Caco-2 (cell line): ENCODE measurements around the gene TMC2. TPM values are rescaled to one million over a fixed set of nuclear protein-coding genes. Genes with fewer than 3 reads are reported as not detected.
A peak's percentile ranks its signal among the peaks of the same experiment; 100 is the strongest.

Experiments
- BruUV-seq: library from RNA; stranded (reverse); fragments of 400-500 nt; replicated peaks from 2 replicates; lab custom pipeline; 2021; lab: Mats Ljungman, UMichigan
- CTCF ChIA-PET: fragments of 300-600 bp; sonication (Branson Sonifier 250); formaldehyde crosslinking; loops from one replicate; lab custom pipeline; 2022; ENCODE audit warnings: antibody characterized with exemption; lab: Charles Lee
- POLR2A ChIA-PET: fragments of 300-600 bp; sonication (Branson Sonifier 250); formaldehyde crosslinking; loops from one replicate; lab custom pipeline; 2022; ENCODE audit warnings: antibody characterized with exemption; lab: Charles Lee
- DNase-seq, 2 experiments: peaks; one replicate each; pipeline versions ENCODE4 v3.0.0 to v3.0.0-alpha.2; 2020 to 2022
- H3K27me3 ChIP-seq: replicated peaks from 2 replicates; pipeline ENCODE4 v1.6.0; 2011; ENCODE audit warnings: low read length; ENCODE audit not compliant: control insufficient read depth, insufficient read depth
- H3K36me3 ChIP-seq: 2 replicates; pipeline ENCODE4 v1.5.1; 2011; ENCODE audit warnings: low read length; ENCODE audit not compliant: control insufficient read depth, insufficient read depth
- H3K4me1 ChIP-seq: fragments of 250-450 bp; sonication (Bioruptor Pico); 2 replicates; pipeline ENCODE4 v1.5.1; 2020; ENCODE audit warnings: mild to moderate bottlenecking
- H3K4me3 ChIP-seq: 2 replicates; pipeline ENCODE4 v1.5.1; 2011; ENCODE audit warnings: low read depth, mild to moderate bottlenecking, control low read depth, low read length
- H3K9me3 ChIP-seq: fragments of 250-450 bp; sonication (Bioruptor Pico); 2 replicates; pipeline ENCODE4 v1.5.1; 2020; ENCODE audit warnings: mild to moderate bottlenecking, moderate library complexity
- H3K27ac Mint-ChIP-seq: one replicate; pipeline ENCODE4 v1.8.0; 2022; ENCODE audit warnings: mixed read lengths; ENCODE audit not compliant: unreplicated experiment
- H3K27me3 Mint-ChIP-seq: one replicate; pipeline ENCODE4 v1.8.0; 2022; ENCODE audit warnings: mixed read lengths; ENCODE audit not compliant: insufficient read depth, unreplicated experiment
- H3K36me3 Mint-ChIP-seq: one replicate; pipeline ENCODE4 v1.8.0; 2022; ENCODE audit warnings: mild to moderate bottlenecking, mixed read lengths; ENCODE audit not compliant: insufficient read depth, unreplicated experiment
- H3K4me1 Mint-ChIP-seq: one replicate; pipeline ENCODE4 v1.8.0; 2022; ENCODE audit warnings: low read depth, mixed read lengths; ENCODE audit not compliant: unreplicated experiment
- H3K4me3 Mint-ChIP-seq: one replicate; pipeline ENCODE4 v1.8.0; 2022; ENCODE audit warnings: mild to moderate bottlenecking, moderate library complexity, mixed read lengths; ENCODE audit not compliant: unreplicated experiment
- H3K9me3 Mint-ChIP-seq: one replicate; pipeline ENCODE4 v1.8.0; 2022; ENCODE audit warnings: mixed read lengths; ENCODE audit not compliant: unreplicated experiment
- intact Hi-C: fragments of 100-400 bp; cut with micrococcal nuclease; formaldehyde crosslinking; loops from one replicate; pipeline ENCODE4 v1.10.0; 2022; ENCODE audit not compliant: unreplicated experiment
- total RNA-seq: library from RNA; stranded (reverse); gene quantifications from 2 replicates; pipeline ENCODE4 v1.2.3, GENCODE V29; 2022
- TF ChIP-seq, protein P1 (sequence below), 2 experiments: fragments of 200-600 bp in 1 of 2; IDR thresholded peaks; 1 replicate in 1 of 2; 2 replicates in 1 of 2; pipeline versions ENCODE4 v1.5.1 to v1.8.0; 2011 to 2022; ENCODE audit warnings: antibody characterized with exemption in 1 of 2, control low read depth in 1 of 2, inconsistent platforms in 1 of 2, low read depth in 1 of 2, low read length in 1 of 2, mild to moderate bottlenecking in 1 of 2, moderate library complexity in 1 of 2; ENCODE audit not compliant: insufficient read depth in 1 of 2, severe bottlenecking in 1 of 2, unreplicated experiment in 1 of 2

The TMC2 gene
- total RNA-seq, 1 experiment from 2014 or later: not detected

DNA sequence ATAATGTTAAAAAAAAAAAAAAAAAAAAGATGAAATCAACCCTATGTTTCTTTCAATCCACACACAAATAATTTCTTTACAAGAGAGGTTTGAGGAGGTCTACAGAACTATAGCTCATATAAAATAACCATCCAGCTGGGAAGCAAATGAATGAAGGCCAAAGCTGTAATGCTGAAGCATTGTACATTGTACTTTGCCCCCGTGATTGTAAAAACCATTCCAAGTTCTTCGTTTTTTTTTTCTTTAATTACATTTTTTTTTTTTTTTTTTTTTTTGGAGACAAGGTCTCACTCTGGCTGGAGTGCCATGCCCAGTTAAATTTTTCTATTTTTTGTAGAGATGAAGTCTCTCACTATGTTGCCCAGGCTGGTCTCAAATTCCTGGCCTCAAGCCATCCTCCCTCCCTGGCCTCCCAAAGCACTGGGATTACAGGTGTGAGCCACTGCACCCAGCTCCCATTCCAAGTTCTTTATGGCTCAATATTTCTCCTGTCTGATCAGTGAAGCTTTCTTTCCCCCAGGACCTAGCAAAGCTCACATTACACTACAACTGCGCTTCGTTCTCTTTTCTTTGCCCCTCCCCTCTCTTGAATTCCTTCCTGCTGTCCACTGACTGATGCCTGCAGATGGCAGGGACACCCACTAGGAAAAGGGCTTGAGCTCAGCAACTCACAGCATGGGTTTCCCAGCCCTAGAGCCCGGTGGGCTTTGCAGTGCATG lies 63.1 kb downstream of the TMC2 start:
- no peaks in the 10 kb centered on the region for H3K27me3 ChIP-seq
- ChIA-PET CTCF (interaction anchor here (0.5 to 0.7 kb wide), 4 partner anchors 14 to 375 kb away, joined by 3 to 4 read pairs (median 3); no protein-coding TSS in a partner anchor), POLR2A (interaction anchor here (0.7 kb wide), 2 partner anchors 91 to 113 kb away, joined by 4 to 15 read pairs; partner anchors contain the start of gene ZNF343)
- Mint-ChIP-seq H3K4me3 (no peak overlapping the region), H3K36me3 (no peaks in the 10 kb centered on the region), H3K27me3 (no peaks in the 10 kb centered on the region), H3K9me3 (no peaks in the 10 kb centered on the region), H3K4me1 (peaks cover 7% of the 10 kb centered on the region), H3K27ac (no peak overlapping the region)
- TF ChIP-seq, protein P1, sequence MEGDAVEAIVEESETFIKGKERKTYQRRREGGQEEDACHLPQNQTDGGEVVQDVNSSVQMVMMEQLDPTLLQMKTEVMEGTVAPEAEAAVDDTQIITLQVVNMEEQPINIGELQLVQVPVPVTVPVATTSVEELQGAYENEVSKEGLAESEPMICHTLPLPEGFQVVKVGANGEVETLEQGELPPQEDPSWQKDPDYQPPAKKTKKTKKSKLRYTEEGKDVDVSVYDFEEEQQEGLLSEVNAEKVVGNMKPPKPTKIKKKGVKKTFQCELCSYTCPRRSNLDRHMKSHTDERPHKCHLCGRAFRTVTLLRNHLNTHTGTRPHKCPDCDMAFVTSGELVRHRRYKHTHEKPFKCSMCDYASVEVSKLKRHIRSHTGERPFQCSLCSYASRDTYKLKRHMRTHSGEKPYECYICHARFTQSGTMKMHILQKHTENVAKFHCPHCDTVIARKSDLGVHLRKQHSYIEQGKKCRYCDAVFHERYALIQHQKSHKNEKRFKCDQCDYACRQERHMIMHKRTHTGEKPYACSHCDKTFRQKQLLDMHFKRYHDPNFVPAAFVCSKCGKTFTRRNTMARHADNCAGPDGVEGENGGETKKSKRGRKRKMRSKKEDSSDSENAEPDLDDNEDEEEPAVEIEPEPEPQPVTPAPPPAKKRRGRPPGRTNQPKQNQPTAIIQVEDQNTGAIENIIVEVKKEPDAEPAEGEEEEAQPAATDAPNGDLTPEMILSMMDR (IDR thresholded peaks at IDR 0.05; ENCODE audit: insufficient read depth in 1 of 2, low read depth in 1 of 2, low read length in 1 of 2, severe bottlenecking in 1 of 2, unreplicated experiment in 1 of 2): no peak
- intact Hi-C loops: no loop called here
- no peaks in the 10 kb centered on the region for H3K4me1 ChIP-seq
- DNase-seq: no peak
- H3K9me3 ChIP-seq: no peaks in the 10 kb centered on the region
- no peaks in the 10 kb centered on the region for H3K36me3 ChIP-seq
- BruUV-seq: no TSS peak
- H3K4me3 ChIP-seq: no peak overlapping the region

- TF ChIP-seq, protein P1 (IDR thresholded peaks at IDR 0.05; ENCODE audit: insufficient read depth in 1 of 2, low read depth in 1 of 2, low read length in 1 of 2, severe bottlenecking in 1 of 2, unreplicated experiment in 1 of 2): no peak
- Mint-ChIP-seq H3K27ac (no peak overlapping the region), H3K27me3 (no peaks in the 10 kb centered on the region), H3K4me3 (peak overlapping the region; percentile 63), H3K9me3 (peaks cover 7% of the 10 kb centered on the region), H3K4me1 (peaks cover 7% of the 10 kb centered on the region), H3K36me3 (no peaks in the 10 kb centered on the region)
- no peaks in the 10 kb centered on the region for H3K4me1 ChIP-seq
- intact Hi-C loops: no loop called here
- no TSS peak for BruUV-seq
- no peak for DNase-seq
- H3K4me3 ChIP-seq: no peak overlapping the region
- H3K36me3 ChIP-seq: no peaks in the 10 kb centered on the region
- POLR2A ChIA-PET: no interaction called here
- peaks cover 14% of the 10 kb centered on the region; the same call in 1 of the 2 replicates for H3K9me3 ChIP-seq
- no peaks in the 10 kb centered on the region for H3K27me3 ChIP-seq
- CTCF ChIA-PET: no interaction called here
These were observed 65.8 kb downstream of the TMC2 start for GRCh38 chr20:2602046-2602735.

GRCh38 chr20:2602746-2603145 lies 66.4 kb downstream of the TMC2 start:
- POLR2A ChIA-PET: no interaction called here
- Mint-ChIP-seq H3K4me3 (peak overlapping the region; percentile 63), H3K9me3 (peaks cover 12% of the 10 kb centered on the region), H3K4me1 (peaks cover 7% of the 10 kb centered on the region), H3K27ac (no peak overlapping the region), H3K36me3 (no peaks in the 10 kb centered on the region), H3K27me3 (no peaks in the 10 kb centered on the region)
- no peaks in the 10 kb centered on the region for H3K4me1 ChIP-seq
- peaks cover 14% of the 10 kb centered on the region; the same call in 1 of the 2 replicates for H3K9me3 ChIP-seq
- no peaks in the 10 kb centered on the region for H3K36me3 ChIP-seq
- DNase-seq: peak in 1 of 2 experiments; percentile 9
- BruUV-seq: no TSS peak
- no peak overlapping the region for H3K4me3 ChIP-seq
- CTCF ChIA-PET: interaction anchor here (0.6 kb wide), 1 partner anchor 1419 kb away, joined by 3 read pairs; no protein-coding TSS in a partner anchor
- intact Hi-C loops: no loop called here
- H3K27me3 ChIP-seq: no peaks in the 10 kb centered on the region
- TF ChIP-seq, protein P1 (IDR thresholded peaks at IDR 0.05; ENCODE audit: insufficient read depth in 1 of 2, low read depth in 1 of 2, low read length in 1 of 2, severe bottlenecking in 1 of 2, unreplicated experiment in 1 of 2): no peak
